ENCODE data around the gene KCNA4.

KCNA4 gene

GRCh38 chr11:30016588-30017363 lies at the start of gene KCNA4:
Gene KCNA4, minus strand, starts transcription at chr11:30017030. Its CDS starts 4,352 bp downstream, at chr11:30012678.
- TF ChIP-seq CTCF (IDR thresholded peaks at IDR 0.05; ENCODE audit: control extremely low read depth, extremely low read depth, low read depth, missing control alignments), result no peak
- DNase-seq (ENCODE audit: extremely low spot score), result no peak
- ChIA-PET POLR2A (no interaction called here), CTCF (no interaction called here)

- ChIA-PET POLR2A (no interaction called here), CTCF (no interaction called here)
- TF ChIP-seq CTCF (IDR thresholded peaks at IDR 0.05; ENCODE audit: control extremely low read depth, extremely low read depth, low read depth, missing control alignments), result no peak
- no peak for DNase-seq (ENCODE audit: extremely low spot score)
Measured at GRCh38 chr11:30062103-30062502, 45.3 kb upstream of the KCNA4 start.

- no peak for DNase-seq (ENCODE audit: extremely low spot score)
- ChIA-PET POLR2A (no interaction called here), CTCF (no interaction called here)
- TF ChIP-seq CTCF (IDR thresholded peaks at IDR 0.05; ENCODE audit: control extremely low read depth, extremely low read depth, low read depth, missing control alignments), result no peak
Measured at GRCh38 chr11:30059172-30059815, 42.5 kb upstream of the KCNA4 start.

- ChIA-PET CTCF (no interaction called here), POLR2A (no interaction called here)
- no peak for TF ChIP-seq CTCF (IDR thresholded peaks at IDR 0.05; ENCODE audit: control extremely low read depth, extremely low read depth, low read depth, missing control alignments)
- DNase-seq (ENCODE audit: extremely low spot score), result no peak
Measured at GRCh38 chr11:30049214-30049613, 32.4 kb upstream of the KCNA4 start.

GRCh38 chr11:30046578-30046945 lies 29.7 kb upstream of the KCNA4 start:
- ChIA-PET CTCF (interaction anchor here (1.2 kb wide), 1 partner anchor 10 kb away, joined by 3 read pairs; no protein-coding TSS in a partner anchor), POLR2A (no interaction called here)
- TF ChIP-seq CTCF (IDR thresholded peaks at IDR 0.05; ENCODE audit: control extremely low read depth, extremely low read depth, low read depth, missing control alignments), result no peak
- DNase-seq (ENCODE audit: extremely low spot score), result no peak

GRCh38 chr11:30045921-30046577 lies 29.2 kb upstream of the KCNA4 start:
- no peak for TF ChIP-seq CTCF (IDR thresholded peaks at IDR 0.05; ENCODE audit: control extremely low read depth, extremely low read depth, low read depth, missing control alignments)
- DNase-seq (ENCODE audit: extremely low spot score), result no peak
- CTCF ChIA-PET, result interaction anchor here (1.2 to 1.3 kb wide), 2 partner anchors 10 to 12 kb away, joined by 3 read pairs; no protein-coding TSS in a partner anchor
- POLR2A ChIA-PET, result no interaction called here
